GM12878 (cell line): ENCODE data around the gene SAMD9L. TPM values are rescaled to one million over a fixed set of nuclear protein-coding genes. Genes with fewer than 3 reads are reported as not detected.

Experiments
- ATAC-seq: fragments of 200-7000 bp; cut with Tn5 transposase; 3 replicates; pipeline ENCODE4 v1.9.1; 2020; ENCODE audit warnings: mild to moderate bottlenecking, moderate library complexity
- BruUV-seq: library from RNA; stranded (reverse); fragments of 400-500 nt; replicated peaks from 2 replicates; lab custom pipeline; 2021; lab: Mats Ljungman, UMichigan
- CTCF ChIA-PET: fragments of 300-600 bp; sonication (Branson Sonifier 250); formaldehyde crosslinking; extraction: SDS; loops from one replicate; lab custom pipeline; 2021; ENCODE audit warnings: inconsistent platforms; lab: Yijun Ruan, JAX
- POLR2A ChIA-PET: fragments of 350-600 bp; formaldehyde crosslinking; extraction: SDS; loops from one replicate; lab custom pipeline; 2021; ENCODE audit warnings: inconsistent platforms; lab: Charles Lee
- RAD21 ChIA-PET: fragments of 300-600 bp; sonication (Branson Sonifier 250); formaldehyde crosslinking; loops from one replicate; lab custom pipeline; 2023; ENCODE audit warnings: antibody characterized with exemption; ENCODE audit not compliant: unreplicated experiment; lab: Charles Lee
- SMC1A ChIA-PET: fragments of 300-600 bp; sonication (Branson Sonifier 250); formaldehyde crosslinking; loops from one replicate; lab custom pipeline; 2023; ENCODE audit not compliant: unreplicated experiment, uncharacterized antibody; lab: Charles Lee
- DNase-seq: peaks from one replicate; pipeline ENCODE4 v3.0.0-alpha.2; 2011; ENCODE audit warnings: low read depth, low spot score
- FAIRE-seq: peaks from 3 replicates; lab custom pipeline; 2011; peaks lifted over from hg19 to GRCh38; lab: Jason Lieb, UNC
- H2AFZ ChIP-seq: 2 replicates; pipeline ENCODE4 v1.6.0; 2011; ENCODE audit warnings: low read depth, low read length, control low read depth; ENCODE audit not compliant: control insufficient read depth
- H3K27ac ChIP-seq: 2 replicates; pipeline ENCODE4 v1.5.1; 2011; ENCODE audit warnings: control low read depth; ENCODE audit not compliant: control insufficient read depth, insufficient read depth
- H3K27me3 ChIP-seq, 2 experiments: replicated peaks in 1 of 2; 2 replicates each; pipeline versions ENCODE4 v1.6.0 to v1.6.1; 2011; ENCODE audit warnings: low read length in 1 of 2; ENCODE audit not compliant: control insufficient read depth in 2 of 2, insufficient read depth in 2 of 2
- H3K36me3 ChIP-seq, 2 experiments: 2 replicates each; pipeline ENCODE4 v1.5.1; 2011; ENCODE audit warnings: low read length in 1 of 2; ENCODE audit not compliant: control insufficient read depth in 2 of 2, insufficient read depth in 2 of 2
- H3K4me1 ChIP-seq: 2 replicates; pipeline ENCODE4 v1.6.1; 2011; ENCODE audit warnings: mild to moderate bottlenecking, low read length, moderate library complexity, mixed read lengths; ENCODE audit not compliant: control insufficient read depth, insufficient read depth
- H3K4me2 ChIP-seq: 2 replicates; pipeline ENCODE4 v1.6.0; 2011; ENCODE audit warnings: control low read depth; ENCODE audit not compliant: control insufficient read depth, insufficient read depth
- H3K4me3 ChIP-seq: fragments of 200-600 bp; sonication (generic); 2 replicates; pipeline ENCODE4 v1.5.1; 2016
- H3K79me2 ChIP-seq: 2 replicates; pipeline ENCODE4 v1.6.0; 2011; ENCODE audit warnings: low read length; ENCODE audit not compliant: control insufficient read depth, insufficient read depth
- H3K9ac ChIP-seq: 2 replicates; pipeline ENCODE4 v1.8.0; 2011; ENCODE audit warnings: low read length, control low read depth, mixed read lengths; ENCODE audit not compliant: control insufficient read depth, insufficient read depth
- H3K9me3 ChIP-seq: replicated peaks from 3 replicates; pipeline ENCODE4 v1.5.1; 2011; ENCODE audit warnings: mild to moderate bottlenecking, low read length; ENCODE audit not compliant: control insufficient read depth, insufficient read depth
- H4K20me1 ChIP-seq: 2 replicates; pipeline ENCODE4 v1.6.0; 2011; ENCODE audit not compliant: control insufficient read depth, insufficient read depth
- EED ChIP-seq: sonication (generic); IDR thresholded peaks from 2 replicates; pipeline ENCODE4 v1.6.1; 2016; ENCODE audit warnings: antibody characterized with exemption, low read depth
- NRF1 ChIP-seq: conservative IDR thresholded peaks from 2 replicates; pipeline ENCODE4 v1.6.1; 2011; ENCODE audit warnings: mild to moderate bottlenecking, low read depth, low read length, improper control_type of control experiment
- RAD51 ChIP-seq: fragments of 450-650 bp; IDR thresholded peaks from 2 replicates; pipeline ENCODE4 v1.6.1; 2016; ENCODE audit warnings: moderate library complexity, mild to moderate bottlenecking, inconsistent platforms
- SKIL ChIP-seq: fragments of 450-650 bp; IDR thresholded peaks from 2 replicates; pipeline ENCODE4 v1.6.1; 2017; ENCODE audit warnings: mild to moderate bottlenecking, low read depth, inconsistent platforms; ENCODE audit not compliant: poor library complexity, severe bottlenecking
- TBL1XR1 ChIP-seq: IDR thresholded peaks from 2 replicates; pipeline ENCODE4 v1.6.1; 2012; ENCODE audit warnings: low read depth, low read length, improper control_type of control experiment
- WGBS: methylation state at CpG from one replicate; pipeline ENCODE4 v1.1.6; 2016; ENCODE audit warnings: low lambda C conversion rate; ENCODE audit not compliant: insufficient replicate concordance, insufficient coverage; ENCODE audit errors: missing lambda C conversion rate; 5-methylcytosine and 5-hydroxymethylcytosine counted together
- in situ Hi-C: fragments of 300-500 bp; cut with MboI; formaldehyde crosslinking; loops from 9 replicates; pipeline ENCODE4 v1.14.3; 2018; ENCODE audit warnings: mixed read lengths
- intact Hi-C: fragments of 100-400 bp; cut with micrococcal nuclease; formaldehyde crosslinking; loops from one replicate; pipeline ENCODE4 v1.14.2; 2022; ENCODE audit not compliant: unreplicated experiment
- polyA plus RNA-seq, 11 experiments: library from polyadenylated mRNA; depleted of rRNA in 4 of 11; unstranded in 6 of 11; stranded (reverse) in 5 of 11; fragments of >200 nt; fragmentation: Nextera tagmentation in 4 of 11; fragmentation: Illumina TruSeq in 1 of 11; extraction: Ambion mirVana in 4 of 11; extraction: Trizol in 1 of 11; gene quantifications; 1 replicate in 1 of 11; 2 replicates in 10 of 11; pipeline versions ENCODE4 v1.2.1 to v1.2.3, GENCODE V29; 2011 to 2016; ENCODE audit warnings: inconsistent platforms in 2 of 11, missing spikeins in 2 of 11, low read depth in 1 of 11
- total RNA-seq, 4 experiments: library from RNA; depleted of rRNA in 3 of 4; stranded (reverse); fragments of >200 nt in 3 of 4; fragmentation: Illumina TruSeq in 1 of 4; extraction: Trizol in 1 of 4; gene quantifications; 2 replicates each; pipeline versions ENCODE4 v1.2.1 to v1.2.3, GENCODE V29; 2013 to 2021
- TF ChIP-seq, protein P1 (sequence below): fragments of 450-650 bp; IDR thresholded peaks from 2 replicates; pipeline ENCODE4 v1.6.1; 2017; ENCODE audit warnings: mild to moderate bottlenecking, moderate library complexity
- TF ChIP-seq, protein P2 (sequence below): fragments of 450-650 bp; formaldehyde crosslinking; IDR thresholded peaks from 2 replicates; pipeline ENCODE4 v1.4.0; 2022; ENCODE audit warnings: mild to moderate bottlenecking, moderate library complexity
- TF ChIP-seq, protein P3 (sequence below): fragments of 450-650 bp; IDR thresholded peaks from 2 replicates; pipeline ENCODE4 v1.6.1; 2016; ENCODE audit warnings: mild to moderate bottlenecking
- TF ChIP-seq, protein P4 (sequence below): IDR thresholded peaks from 2 replicates; pipeline ENCODE4 v1.6.1; 2012; ENCODE audit warnings: low read depth, low read length, improper control_type of control experiment

SAMD9L gene
- total and polyA plus RNA-seq, 10 of the 15 experiments (the other 5 are each of a cell fraction or from before 2014, with no cell fraction given) = 22.3 to 51.3 (median 29.6) TPM

DNA sequence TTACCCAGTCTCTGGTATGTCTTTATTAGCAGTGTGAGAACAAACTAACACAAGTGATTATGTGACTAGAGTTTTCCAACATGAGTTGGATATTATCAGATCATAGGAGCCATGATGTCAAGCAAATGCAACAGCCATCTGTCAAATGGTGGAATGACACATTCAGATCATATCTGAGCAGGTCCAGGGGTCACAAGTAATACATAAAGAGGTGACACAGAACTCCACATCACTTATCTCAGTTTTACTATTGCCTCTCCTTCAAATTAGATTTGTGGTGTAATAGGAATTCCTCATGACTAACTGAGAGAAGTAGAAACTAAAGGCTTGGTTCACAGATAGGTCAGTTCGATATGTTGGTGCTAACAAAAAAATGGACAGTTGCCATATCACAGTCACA is 12.2 kb upstream of the SAMD9L start:
- Histone ChIP-seq H3K4me3 (no peak overlapping the region), H3K79me2 (no peaks in the 10 kb centered on the region), H3K27me3 (no peaks in the 10 kb centered on the region), H3K9ac (no peak overlapping the region), H2AFZ (no peak overlapping the region), H3K27ac (no peak overlapping the region), H3K36me3 (no peaks in the 10 kb centered on the region), H3K4me1 (peaks cover 2% of the 10 kb centered on the region; the same call in 1 of the 2 replicates), H3K4me2 (no peak overlapping the region), H3K9me3 (peaks cover 12% of the 10 kb centered on the region), H4K20me1 (no peaks in the 10 kb centered on the region)
- ATAC-seq (no peak), FAIRE-seq (no peak), DNase-seq (no peak)
- no TSS peak for BruUV-seq
- ChIA-PET SMC1A (no interaction called here), CTCF (no interaction called here), POLR2A (interaction anchor here (0.6 kb wide), 1 partner anchor 61 kb away, joined by 3 read pairs; no protein-coding TSS in a partner anchor), RAD21 (no interaction called here)
- WGBS = 5% methylated on average over 1 of the region's 1 CpG
- intact Hi-C loops (no loop called here), in situ Hi-C loops (no loop called here)
- TF ChIP-seq RAD51 (no peak), SKIL (no peak), EED (no peak), TBL1XR1 (no peak), NRF1 (no peak)
- TF ChIP-seq, protein P1, sequence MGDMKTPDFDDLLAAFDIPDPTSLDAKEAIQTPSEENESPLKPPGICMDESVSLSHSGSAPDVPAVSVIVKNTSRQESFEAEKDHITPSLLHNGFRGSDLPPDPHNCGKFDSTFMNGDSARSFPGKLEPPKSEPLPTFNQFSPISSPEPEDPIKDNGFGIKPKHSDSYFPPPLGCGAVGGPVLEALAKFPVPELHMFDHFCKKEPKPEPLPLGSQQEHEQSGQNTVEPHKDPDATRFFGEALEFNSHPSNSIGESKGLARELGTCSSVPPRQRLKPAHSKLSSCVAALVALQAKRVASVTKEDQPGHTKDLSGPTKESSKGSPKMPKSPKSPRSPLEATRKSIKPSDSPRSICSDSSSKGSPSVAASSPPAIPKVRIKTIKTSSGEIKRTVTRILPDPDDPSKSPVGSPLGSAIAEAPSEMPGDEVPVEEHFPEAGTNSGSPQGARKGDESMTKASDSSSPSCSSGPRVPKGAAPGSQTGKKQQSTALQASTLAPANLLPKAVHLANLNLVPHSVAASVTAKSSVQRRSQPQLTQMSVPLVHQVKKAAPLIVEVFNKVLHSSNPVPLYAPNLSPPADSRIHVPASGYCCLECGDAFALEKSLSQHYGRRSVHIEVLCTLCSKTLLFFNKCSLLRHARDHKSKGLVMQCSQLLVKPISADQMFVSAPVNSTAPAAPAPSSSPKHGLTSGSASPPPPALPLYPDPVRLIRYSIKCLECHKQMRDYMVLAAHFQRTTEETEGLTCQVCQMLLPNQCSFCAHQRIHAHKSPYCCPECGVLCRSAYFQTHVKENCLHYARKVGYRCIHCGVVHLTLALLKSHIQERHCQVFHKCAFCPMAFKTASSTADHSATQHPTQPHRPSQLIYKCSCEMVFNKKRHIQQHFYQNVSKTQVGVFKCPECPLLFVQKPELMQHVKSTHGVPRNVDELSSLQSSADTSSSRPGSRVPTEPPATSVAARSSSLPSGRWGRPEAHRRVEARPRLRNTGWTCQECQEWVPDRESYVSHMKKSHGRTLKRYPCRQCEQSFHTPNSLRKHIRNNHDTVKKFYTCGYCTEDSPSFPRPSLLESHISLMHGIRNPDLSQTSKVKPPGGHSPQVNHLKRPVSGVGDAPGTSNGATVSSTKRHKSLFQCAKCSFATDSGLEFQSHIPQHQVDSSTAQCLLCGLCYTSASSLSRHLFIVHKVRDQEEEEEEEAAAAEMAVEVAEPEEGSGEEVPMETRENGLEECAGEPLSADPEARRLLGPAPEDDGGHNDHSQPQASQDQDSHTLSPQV = no peak
- TF ChIP-seq, protein P2, sequence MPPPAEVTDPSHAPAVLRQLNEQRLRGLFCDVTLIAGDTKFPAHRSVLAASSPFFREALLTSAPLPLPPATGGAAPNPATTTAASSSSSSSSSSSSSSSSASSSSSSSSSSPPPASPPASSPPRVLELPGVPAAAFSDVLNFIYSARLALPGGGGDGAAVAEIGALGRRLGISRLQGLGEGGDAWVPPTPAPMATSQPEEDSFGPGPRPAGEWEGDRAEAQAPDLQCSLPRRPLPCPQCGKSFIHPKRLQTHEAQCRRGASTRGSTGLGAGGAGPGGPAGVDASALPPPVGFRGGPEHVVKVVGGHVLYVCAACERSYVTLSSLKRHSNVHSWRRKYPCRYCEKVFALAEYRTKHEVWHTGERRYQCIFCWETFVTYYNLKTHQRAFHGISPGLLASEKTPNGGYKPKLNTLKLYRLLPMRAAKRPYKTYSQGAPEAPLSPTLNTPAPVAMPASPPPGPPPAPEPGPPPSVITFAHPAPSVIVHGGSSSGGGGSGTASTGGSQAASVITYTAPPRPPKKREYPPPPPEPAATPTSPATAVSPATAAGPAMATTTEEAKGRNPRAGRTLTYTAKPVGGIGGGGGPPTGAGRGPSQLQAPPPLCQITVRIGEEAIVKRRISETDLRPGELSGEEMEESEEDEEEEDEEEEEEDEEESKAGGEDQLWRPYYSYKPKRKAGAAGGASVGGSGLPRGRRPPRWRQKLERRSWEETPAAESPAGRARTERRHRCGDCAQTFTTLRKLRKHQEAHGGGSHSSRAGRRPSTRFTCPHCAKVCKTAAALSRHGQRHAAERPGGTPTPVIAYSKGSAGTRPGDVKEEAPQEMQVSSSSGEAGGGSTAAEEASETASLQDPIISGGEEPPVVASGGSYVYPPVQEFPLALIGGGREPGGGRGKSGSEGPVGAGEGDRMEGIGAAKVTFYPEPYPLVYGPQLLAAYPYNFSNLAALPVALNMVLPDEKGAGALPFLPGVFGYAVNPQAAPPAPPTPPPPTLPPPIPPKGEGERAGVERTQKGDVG (CRISPR knock-in tag) = no peak
- TF ChIP-seq, protein P3, sequence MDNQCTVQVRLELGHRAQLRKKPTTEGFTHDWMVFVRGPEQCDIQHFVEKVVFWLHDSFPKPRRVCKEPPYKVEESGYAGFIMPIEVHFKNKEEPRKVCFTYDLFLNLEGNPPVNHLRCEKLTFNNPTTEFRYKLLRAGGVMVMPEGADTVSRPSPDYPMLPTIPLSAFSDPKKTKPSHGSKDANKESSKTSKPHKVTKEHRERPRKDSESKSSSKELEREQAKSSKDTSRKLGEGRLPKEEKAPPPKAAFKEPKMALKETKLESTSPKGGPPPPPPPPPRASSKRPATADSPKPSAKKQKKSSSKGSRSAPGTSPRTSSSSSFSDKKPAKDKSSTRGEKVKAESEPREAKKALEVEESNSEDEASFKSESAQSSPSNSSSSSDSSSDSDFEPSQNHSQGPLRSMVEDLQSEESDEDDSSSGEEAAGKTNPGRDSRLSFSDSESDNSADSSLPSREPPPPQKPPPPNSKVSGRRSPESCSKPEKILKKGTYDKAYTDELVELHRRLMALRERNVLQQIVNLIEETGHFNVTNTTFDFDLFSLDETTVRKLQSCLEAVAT = no peak
- TF ChIP-seq, protein P4, sequence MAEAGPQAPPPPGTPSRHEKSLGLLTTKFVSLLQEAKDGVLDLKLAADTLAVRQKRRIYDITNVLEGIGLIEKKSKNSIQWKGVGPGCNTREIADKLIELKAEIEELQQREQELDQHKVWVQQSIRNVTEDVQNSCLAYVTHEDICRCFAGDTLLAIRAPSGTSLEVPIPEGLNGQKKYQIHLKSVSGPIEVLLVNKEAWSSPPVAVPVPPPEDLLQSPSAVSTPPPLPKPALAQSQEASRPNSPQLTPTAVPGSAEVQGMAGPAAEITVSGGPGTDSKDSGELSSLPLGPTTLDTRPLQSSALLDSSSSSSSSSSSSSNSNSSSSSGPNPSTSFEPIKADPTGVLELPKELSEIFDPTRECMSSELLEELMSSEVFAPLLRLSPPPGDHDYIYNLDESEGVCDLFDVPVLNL = no peak
